H1 (cell line): Measurements from ENCODE around the gene SPDYE5. TPM values are rescaled to one million over a fixed set of nuclear protein-coding genes. Genes with fewer than 3 reads are reported as not detected.
"Not testable (repeated sequence)": the region's sequence is repeated elsewhere in the genome, so short reads cannot be mapped to it uniquely, and the experiment has no call there.

Source experiments
- CTCF ChIA-PET: fragments of 300-600 bp; sonication (Branson Sonifier 250); formaldehyde crosslinking; loops from one replicate; lab custom pipeline; 2021; ENCODE audit not compliant: partially characterized antibody; lab: Charles Lee
- POLR2A ChIA-PET: fragments of 300-600 bp; sonication (Branson Sonifier 250); formaldehyde crosslinking; loops from one replicate; lab custom pipeline; 2021; ENCODE audit warnings: inconsistent platforms; ENCODE audit not compliant: partially characterized antibody; lab: Charles Lee
- DNase-seq, 2 experiments: peaks; one replicate each; pipeline versions ENCODE4 v3.0.0 to v3.0.0-alpha.2; 2010 to 2022; ENCODE audit warnings: low spot score in 2 of 2, low read depth in 1 of 2, mixed read lengths in 1 of 2
- FAIRE-seq: peaks from 2 replicates; lab custom pipeline; 2011; peaks lifted over from hg19 to GRCh38; lab: Jason Lieb, UNC
- H2AFZ ChIP-seq: 2 replicates; pipeline ENCODE4 v1.8.1; 2012; ENCODE audit warnings: low read length, inconsistent platforms
- H2AK5ac ChIP-seq: 2 replicates; pipeline ENCODE4 v1.6.1; 2013; ENCODE audit warnings: low read depth, low read length
- H2BK120ac ChIP-seq: replicated peaks from 2 replicates; pipeline ENCODE3; 2013; ENCODE audit warnings: low read depth, low read length, inconsistent platforms
- H2BK12ac ChIP-seq: 2 replicates; pipeline ENCODE4 v1.6.1; 2013; ENCODE audit warnings: low read depth, low read length
- H2BK15ac ChIP-seq: 2 replicates; pipeline ENCODE4 v1.6.1; 2013; ENCODE audit warnings: low read length
- H2BK20ac ChIP-seq: 2 replicates; pipeline ENCODE4 v1.6.1; 2013; ENCODE audit warnings: low read length
- H2BK5ac ChIP-seq: 2 replicates; pipeline ENCODE4 v1.6.1; 2013; ENCODE audit warnings: low read depth, low read length
- H3K14ac ChIP-seq: 2 replicates; pipeline ENCODE4 v1.6.1; 2013; ENCODE audit warnings: inconsistent platforms; ENCODE audit not compliant: insufficient read length
- H3K18ac ChIP-seq: 2 replicates; pipeline ENCODE4 v1.6.1; 2013; ENCODE audit warnings: low read length; ENCODE audit errors: extremely low read depth
- H3K23ac ChIP-seq: 2 replicates; pipeline ENCODE4 v1.6.1; 2013; ENCODE audit warnings: inconsistent platforms; ENCODE audit not compliant: insufficient read length
- H3K23me2 ChIP-seq: 2 replicates; pipeline ENCODE4 v1.6.1; 2013; ENCODE audit warnings: low read depth, low read length
- H3K27ac ChIP-seq: 2 replicates; pipeline ENCODE4 v1.6.1; 2011; ENCODE audit warnings: low read depth, low read length, inconsistent platforms
- H3K27me3 ChIP-seq, 4 experiments: replicated peaks in 1 of 4; 1 replicate in 1 of 4; 2 replicates in 3 of 4; pipeline versions ENCODE4 v1.6.1 to v1.8.1; 2011 to 2013; ENCODE audit warnings: low read length in 3 of 4, mild to moderate bottlenecking in 3 of 4, inconsistent platforms in 2 of 4, mixed read lengths in 2 of 4, moderate library complexity in 1 of 4; ENCODE audit not compliant: control insufficient read depth in 3 of 4, insufficient read depth in 3 of 4; ENCODE audit errors: extremely low read depth in 1 of 4
- H3K36me3 ChIP-seq, 4 experiments: 2 replicates each; pipeline versions ENCODE4 v1.6.1 to v1.8.1; 2011 to 2013; ENCODE audit warnings: mild to moderate bottlenecking in 4 of 4, low read length in 3 of 4, moderate library complexity in 2 of 4, control low read depth in 1 of 4, inconsistent platforms in 1 of 4; ENCODE audit not compliant: insufficient read depth in 4 of 4, control insufficient read depth in 2 of 4
- H3K4ac ChIP-seq: replicated peaks from 2 replicates; pipeline ENCODE3; 2013; ENCODE audit warnings: low read length, low read depth, mixed read lengths, inconsistent platforms; ENCODE audit not compliant: insufficient read length
- H3K4me1 ChIP-seq, 4 experiments: replicated peaks in 1 of 4; 1 replicate in 1 of 4; 2 replicates in 3 of 4; pipeline versions ENCODE4 v1.6.1 to v1.8.1; 2011 to 2013; ENCODE audit warnings: low read length in 3 of 4, inconsistent platforms in 2 of 4, mixed read lengths in 1 of 4; ENCODE audit not compliant: insufficient read depth in 4 of 4, control insufficient read depth in 3 of 4
- H3K4me2 ChIP-seq, 2 experiments: 2 replicates each; pipeline versions ENCODE4 v1.6.1 to v1.8.1; 2011 to 2013; ENCODE audit warnings: low read depth in 2 of 2, low read length in 2 of 2, control low read depth in 1 of 2, inconsistent platforms in 1 of 2, mild to moderate bottlenecking in 1 of 2; ENCODE audit not compliant: insufficient read depth in 1 of 2
- H3K4me3 ChIP-seq, 4 experiments: fragments of 200-600, 300-600 bp in 1 of 4; sonication (generic), shearing (Covaris generic), sonication (Bioruptor Twin) in 1 of 4; 2 replicates each; pipeline versions ENCODE4 v1.5.1 to v1.8.1; 2011 to 2016; ENCODE audit warnings: low read length in 4 of 4, low read depth in 3 of 4, control low read depth in 2 of 4, inconsistent platforms in 2 of 4, mild to moderate bottlenecking in 2 of 4, mixed read lengths in 1 of 4, moderate library complexity in 1 of 4; ENCODE audit not compliant: insufficient read depth in 2 of 4; ENCODE audit errors: extremely low read depth in 1 of 4
- H3K56ac ChIP-seq: replicated peaks from 2 replicates; pipeline ENCODE3; 2013; ENCODE audit warnings: low read depth, mild to moderate bottlenecking, mixed read lengths, low read length, inconsistent platforms; ENCODE audit not compliant: insufficient read length
- H3K79me1 ChIP-seq: 2 replicates; pipeline ENCODE4 v1.6.1; 2013; ENCODE audit warnings: low read depth, low read length, control low read depth
- H3K79me2 ChIP-seq, 2 experiments: 2 replicates each; pipeline versions ENCODE4 v1.6.1 to v1.8.1; 2012 to 2013; ENCODE audit warnings: low read length in 2 of 2, mild to moderate bottlenecking in 2 of 2, inconsistent platforms in 1 of 2; ENCODE audit not compliant: insufficient read depth in 2 of 2, control insufficient read depth in 1 of 2
- H3K9ac ChIP-seq, 4 experiments: replicated peaks in 1 of 4; 1 replicate in 1 of 4; 2 replicates in 3 of 4; pipeline versions ENCODE4 v1.6.1 to v1.8.1; 2011 to 2013; ENCODE audit warnings: low read depth in 3 of 4, low read length in 3 of 4, control low read depth in 2 of 4, mild to moderate bottlenecking in 2 of 4, moderate library complexity in 2 of 4, inconsistent platforms in 1 of 4; ENCODE audit errors: extremely low read depth in 1 of 4
- H3K9me3 ChIP-seq, 2 experiments: 2 replicates each; pipeline versions ENCODE4 v1.6.1 to v1.8.1; 2012 to 2013; ENCODE audit warnings: mild to moderate bottlenecking in 2 of 2, moderate library complexity in 2 of 2, control low read depth in 1 of 2, inconsistent platforms in 1 of 2, low read depth in 1 of 2, low read length in 1 of 2, mixed read lengths in 1 of 2; ENCODE audit not compliant: insufficient read depth in 2 of 2
- H4K20me1 ChIP-seq, 2 experiments: replicated peaks in 1 of 2; 2 replicates each; pipeline versions ENCODE3 to v1.8.1; 2011 to 2013; ENCODE audit warnings: inconsistent platforms in 2 of 2, low read length in 2 of 2, mild to moderate bottlenecking in 1 of 2; ENCODE audit not compliant: insufficient read depth in 2 of 2, control insufficient read depth in 1 of 2
- H4K5ac ChIP-seq: 2 replicates; pipeline ENCODE4 v1.6.1; 2013; ENCODE audit warnings: low read length, low read depth, mixed read lengths, inconsistent platforms; ENCODE audit not compliant: insufficient read length
- H4K8ac ChIP-seq: 2 replicates; pipeline ENCODE4 v1.8.0; 2013; ENCODE audit warnings: mild to moderate bottlenecking, moderate library complexity, low read length, inconsistent platforms; ENCODE audit not compliant: insufficient read depth; ENCODE audit errors: extremely low read depth
- H4K91ac ChIP-seq: replicated peaks from 2 replicates; pipeline ENCODE3; 2013; ENCODE audit warnings: low read length, mixed read lengths, inconsistent platforms; ENCODE audit not compliant: insufficient read length
- CTCF ChIP-seq, 3 experiments: IDR thresholded peaks; 1 replicate in 2 of 3; 2 replicates in 1 of 3; pipeline versions ENCODE4 v1.5.1 to v1.6.1; 2011; ENCODE audit warnings: low read length in 3 of 3, mild to moderate bottlenecking in 3 of 3, inconsistent platforms in 2 of 3, low read depth in 1 of 3, moderate library complexity in 1 of 3; ENCODE audit not compliant: insufficient read depth in 1 of 3; ENCODE audit errors: control extremely low read depth in 1 of 3
- RAD21 ChIP-seq, 2 experiments: IDR thresholded peaks in 1 of 2; conservative IDR thresholded peaks in 1 of 2; 2 replicates each; pipeline ENCODE4 v1.6.1; 2011; ENCODE audit warnings: low read depth in 2 of 2, low read length in 2 of 2, improper control_type of control experiment in 1 of 2, inconsistent platforms in 1 of 2, mild to moderate bottlenecking in 1 of 2, moderate library complexity in 1 of 2
- WGBS, 2 experiments: shearing (Covaris generic) in 1 of 2; methylation state at CpG; one replicate each; pipeline versions ENCODE4 v1.1.6 to v1.1.7; 2013 to 2015; ENCODE audit warnings: low lambda C conversion rate in 2 of 2, mixed read lengths in 2 of 2, inconsistent platforms in 1 of 2, low coverage in 1 of 2, missing lambda C conversion rate in 1 of 2; ENCODE audit not compliant: insufficient replicate concordance in 2 of 2, insufficient coverage in 1 of 2, insufficient read length in 1 of 2; ENCODE audit errors: extremely low coverage in 1 of 2, missing lambda C conversion rate in 1 of 2; 5-methylcytosine and 5-hydroxymethylcytosine counted together
- polyA plus RNA-seq, 7 experiments: library from polyadenylated mRNA; depleted of rRNA in 3 of 7; stranded (reverse) in 5 of 7; unstranded in 2 of 7; fragments of >200 nt in 5 of 7; fragments of 200-250 nt in 2 of 7; gene quantifications; 1 replicate in 5 of 7; 2 replicates in 1 of 7; 4 replicates in 1 of 7; pipeline versions ENCODE4 v1.2.1 to v1.2.3, GENCODE V29; 2011 to 2013; ENCODE audit warnings: missing spikeins in 2 of 7, mixed read lengths in 2 of 7
- total RNA-seq: library from RNA; stranded (reverse); fragmentation: NEBNext Ultra II Directional; extraction: Animal tissue kit (Norgen Biotek cat#: 25700); gene quantifications from 2 replicates; pipeline ENCODE4 v1.2.1, GENCODE V29; 2021

Gene SPDYE5
- total and polyA plus RNA-seq, 2 of the 8 experiments (the other 6 are each of a cell fraction or from before 2014, with no cell fraction given) = not detected

GRCh38 chr7:75452494-75452955 is 39.6 kb upstream of the SPDYE5 start:
- H3K36me3 ChIP-seq, H2BK15ac ChIP-seq, H3K27me3 ChIP-seq, H4K20me1 ChIP-seq, H3K23me2 ChIP-seq, H2AFZ ChIP-seq, H2BK12ac ChIP-seq, H3K4me3 ChIP-seq, FAIRE-seq, H4K8ac ChIP-seq, H3K79me2 ChIP-seq, POLR2A ChIA-PET, H3K9ac ChIP-seq, H2BK20ac ChIP-seq, H3K18ac ChIP-seq, H2BK120ac ChIP-seq, H3K56ac ChIP-seq, H3K14ac ChIP-seq, H3K9me3 ChIP-seq, H3K4ac ChIP-seq, H4K5ac ChIP-seq, H3K79me1 ChIP-seq, H3K4me1 ChIP-seq, H3K23ac ChIP-seq, H4K91ac ChIP-seq, H3K4me2 ChIP-seq, H2BK5ac ChIP-seq, H2AK5ac ChIP-seq, H3K27ac ChIP-seq: not testable (repeated sequence)
- DNase-seq = peak in 1 of 2 experiments; percentile 47
- peak; percentile 18 to 28; a peak in 2 of 4 replicates for TF ChIP-seq RAD21 (IDR thresholded peaks at IDR 0.05 in 1 of 2, conservative IDR thresholded peaks at IDR 0.05 in 1 of 2; ENCODE audit: low read depth in 2 of 2, low read length in 2 of 2)
- peak in 1 of 3 experiments; percentile 33; a peak in 1 of 4 replicates for TF ChIP-seq CTCF (IDR thresholded peaks at IDR 0.05; ENCODE audit: control extremely low read depth in 1 of 3, insufficient read depth in 1 of 3, low read depth in 1 of 3, low read length in 3 of 3)
- CTCF ChIA-PET = interaction anchor here (2.0 kb wide), 1 partner anchor 13 kb away, joined by 6 read pairs; no protein-coding TSS in a partner anchor
- 59% methylated on average over 3 of the region's 4 CpGs; no CpG with 5 or more reads in 1 of the 2 experiments for WGBS, 2 experiments
